IPS DF 6.9 (cell line): ENCODE results near the gene DNAJB6.
"Not testable (repeated sequence)": the region's sequence is repeated elsewhere in the genome, so short reads cannot be mapped to it uniquely, and the experiment has no call there.

ENCODE experiments used
- DNase-seq: peaks from one replicate; pipeline ENCODE4 v3.0.0-alpha.2; 2013; ENCODE audit warnings: low read depth, low spot score
- H3K27ac ChIP-seq: one replicate; pipeline ENCODE4 v1.5.1; 2013; ENCODE audit warnings: low read length, control low read depth
- H3K27me3 ChIP-seq: 2 replicates; pipeline ENCODE4 v1.6.1; 2013; ENCODE audit warnings: mild to moderate bottlenecking, low read length; ENCODE audit not compliant: control insufficient read depth, insufficient read depth
- H3K36me3 ChIP-seq: 2 replicates; pipeline ENCODE4 v1.6.1; 2013; ENCODE audit warnings: low read length; ENCODE audit not compliant: control insufficient read depth, insufficient read depth
- H3K4me1 ChIP-seq: 2 replicates; pipeline ENCODE4 v1.6.1; 2013; ENCODE audit warnings: low read length; ENCODE audit not compliant: control insufficient read depth, insufficient read depth
- H3K4me3 ChIP-seq: 2 replicates; pipeline ENCODE4 v1.5.1; 2013; ENCODE audit warnings: mild to moderate bottlenecking, low read length
- H3K9me3 ChIP-seq: 2 replicates; pipeline ENCODE4 v1.6.1; 2013; ENCODE audit warnings: low read length, inconsistent platforms; ENCODE audit not compliant: control insufficient read depth, insufficient read depth
- WGBS: extraction: QIAGEN DNeasy Blood & Tissue Kit; methylation state at CpG from one replicate; pipeline ENCODE4 v1.1.7; 2013; ENCODE audit warnings: mixed read lengths, missing lambda C conversion rate; ENCODE audit not compliant: insufficient read length, insufficient coverage; 5-methylcytosine and 5-hydroxymethylcytosine counted together

DNAJB6 gene

DNA sequence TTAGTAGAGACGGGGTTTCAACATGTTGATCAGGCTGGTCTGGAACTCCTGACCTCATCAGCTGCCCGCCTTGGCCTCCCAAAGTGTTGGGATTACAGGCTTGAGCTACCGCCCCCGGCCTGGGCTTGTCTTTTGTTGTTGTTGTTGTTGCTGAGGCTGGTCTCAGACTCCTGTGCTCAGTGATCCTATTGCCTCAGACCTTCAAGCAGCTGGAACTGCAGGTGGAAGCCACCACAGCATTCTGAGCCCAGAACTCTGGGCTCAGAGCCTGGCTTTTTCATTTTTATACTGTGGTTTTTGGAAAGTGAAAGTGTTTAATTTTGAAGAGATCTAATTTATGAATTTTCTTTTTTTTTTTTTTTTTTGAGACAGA lies 16.2 kb upstream of the DNAJB6 start:
- Histone ChIP-seq H3K27ac (no peak overlapping the region), H3K36me3 (no peaks in the 10 kb centered on the region), H3K4me1 (no peaks in the 10 kb centered on the region), H3K4me3 (no peak overlapping the region), H3K27me3 (no peaks in the 10 kb centered on the region), H3K9me3 (no peaks in the 10 kb centered on the region)
- DNase-seq, result no peak
- WGBS, result no CpG with 5 or more reads among the region's 4 CpGs

DNA sequence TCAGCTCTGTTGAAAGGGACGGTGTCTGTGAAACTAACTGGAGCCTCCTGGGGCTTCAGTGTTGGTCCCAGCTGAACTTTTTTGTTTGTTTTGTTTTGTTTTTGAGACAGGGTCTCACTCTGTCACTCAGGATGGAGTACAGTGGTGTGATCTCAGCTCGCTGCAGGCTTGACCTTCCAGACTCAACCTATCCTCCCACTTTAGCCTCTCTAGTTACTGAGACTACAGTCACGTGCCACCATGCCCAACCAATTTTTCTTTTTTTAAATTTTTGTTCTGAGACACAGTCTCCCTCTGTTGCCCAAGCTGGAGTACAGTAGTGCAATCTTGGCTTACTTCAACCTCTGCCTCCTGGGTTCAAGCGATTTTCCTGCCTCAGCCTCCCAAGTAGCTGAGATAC lies 13.4 kb upstream of the DNAJB6 start:
- no peak overlapping the region for H3K4me3 ChIP-seq

DNA sequence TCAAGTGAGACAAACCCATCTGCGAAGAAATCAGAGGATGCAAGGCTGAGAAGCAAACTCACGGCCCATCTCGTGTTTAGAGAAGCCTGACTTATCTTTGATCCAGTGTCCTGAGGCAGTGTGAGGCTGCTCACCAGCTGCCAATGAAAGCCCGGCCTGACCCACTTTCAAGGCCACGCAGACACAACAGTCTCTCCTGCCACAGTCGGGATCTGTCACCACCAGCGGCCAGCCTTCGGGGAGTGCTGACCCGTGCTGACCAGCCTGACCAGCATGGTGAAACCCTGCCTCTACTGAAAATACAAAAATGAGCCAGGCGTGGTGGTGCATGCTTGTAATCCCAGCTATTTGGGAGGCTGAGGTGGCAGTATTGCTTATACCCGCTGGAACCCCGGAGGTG lies 7.4 kb upstream of the DNAJB6 start:
- WGBS, result no CpG with 5 or more reads among the region's 12 CpGs
- Histone ChIP-seq H3K27ac (no peak overlapping the region), H3K9me3 (no peaks in the 10 kb centered on the region), H3K4me1 (peaks cover 2% of the 10 kb centered on the region; the same call in 1 of the 2 replicates), H3K4me3 (no peak overlapping the region), H3K27me3 (no peaks in the 10 kb centered on the region), H3K36me3 (no peaks in the 10 kb centered on the region)
- DNase-seq, result no peak

More for the DNA sequence above, 13.4 kb upstream of the DNAJB6 start:
- no peak for DNase-seq
- H3K4me1 ChIP-seq, result no peaks in the 10 kb centered on the region
- H3K36me3 ChIP-seq, result no peaks in the 10 kb centered on the region
- WGBS, result no CpG with 5 or more reads among the region's 4 CpGs
- no peaks in the 10 kb centered on the region for H3K27me3 ChIP-seq
- no peak overlapping the region for H3K27ac ChIP-seq
- H3K9me3 ChIP-seq, result no peaks in the 10 kb centered on the region

DNA sequence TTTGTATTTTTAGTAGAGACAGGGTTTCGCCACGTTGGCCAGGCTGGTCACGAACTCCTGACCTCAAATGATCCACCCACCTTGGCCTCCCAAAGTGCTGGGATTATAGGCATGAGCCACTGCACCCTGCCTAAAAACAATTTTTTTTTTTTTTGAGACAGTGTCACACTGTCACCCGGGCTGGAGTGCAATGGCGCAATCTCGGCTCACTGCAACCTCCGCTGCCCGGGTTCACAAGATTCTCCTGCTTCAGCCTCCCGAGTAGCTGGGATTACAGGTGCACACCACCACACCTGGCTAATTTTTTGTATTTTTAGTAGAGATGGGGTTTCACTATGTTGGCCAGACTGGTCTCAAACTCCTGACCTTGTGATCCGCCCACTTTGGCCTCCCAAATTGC lies 6.2 kb upstream of the DNAJB6 start:
- not testable (repeated sequence) for H3K4me1 ChIP-seq, H3K36me3 ChIP-seq, H3K4me3 ChIP-seq, DNase-seq, H3K9me3 ChIP-seq, H3K27me3 ChIP-seq, H3K27ac ChIP-seq
- no CpG with 5 or more reads among the region's 10 CpGs for WGBS

DNA sequence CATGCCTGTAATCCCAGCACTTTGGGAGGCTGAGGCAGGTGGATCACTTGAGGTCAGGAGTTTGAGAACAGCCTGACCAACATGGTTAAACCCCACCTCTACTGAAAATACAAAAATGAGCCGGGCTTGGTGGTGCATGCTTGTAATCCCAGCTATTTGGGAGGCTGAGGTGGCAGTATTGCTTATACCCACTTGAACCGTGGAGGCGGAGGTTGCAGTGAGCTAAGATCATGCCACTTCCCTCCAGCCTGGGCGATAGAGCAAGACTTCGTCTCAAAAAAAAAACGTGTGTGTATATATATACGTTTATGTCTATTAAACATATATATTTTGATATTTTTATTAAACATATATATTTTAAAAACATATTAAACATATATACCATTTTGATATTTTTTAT lies 5.8 kb upstream of the DNAJB6 start:
- DNase-seq, H3K36me3 ChIP-seq, H3K4me1 ChIP-seq, H3K27me3 ChIP-seq, H3K9me3 ChIP-seq, H3K27ac ChIP-seq, H3K4me3 ChIP-seq: not testable (repeated sequence)
- WGBS, result no CpG with 5 or more reads among the region's 7 CpGs

DNA sequence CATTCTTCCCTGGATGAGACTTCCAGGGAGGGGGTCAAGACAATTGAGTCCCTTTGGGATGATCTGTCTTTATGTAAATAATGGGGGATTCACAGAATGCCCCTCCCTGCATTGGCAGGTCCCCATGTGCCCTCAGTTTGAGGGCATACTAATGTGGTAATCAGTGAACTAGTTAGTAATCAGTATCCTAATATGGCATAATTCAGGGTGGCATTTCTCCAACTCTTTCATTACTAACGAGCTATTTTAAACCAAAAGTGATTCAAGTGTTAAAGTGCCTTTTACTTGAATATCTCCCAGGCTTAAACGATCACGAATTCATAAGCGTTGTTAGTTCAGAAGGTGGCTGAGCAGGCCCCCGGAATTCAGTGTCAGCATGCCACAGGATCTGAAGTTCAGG lies 1.6 kb upstream of the DNAJB6 start:
- 0 out of 2 replicates have a peak, but pooled peaks cover 2% of the 10 kb centered on the region for H3K36me3 ChIP-seq
- H3K27ac ChIP-seq, result no peak overlapping the region
- DNase-seq, result no peak
- no peak overlapping the region for H3K4me3 ChIP-seq
- H3K4me1 ChIP-seq, result peaks cover 4% of the 10 kb centered on the region; the same call in 1 of the 2 replicates
- no CpG with 5 or more reads among the region's 5 CpGs for WGBS
- H3K9me3 ChIP-seq, result no peaks in the 10 kb centered on the region
- no peaks in the 10 kb centered on the region for H3K27me3 ChIP-seq

DNA sequence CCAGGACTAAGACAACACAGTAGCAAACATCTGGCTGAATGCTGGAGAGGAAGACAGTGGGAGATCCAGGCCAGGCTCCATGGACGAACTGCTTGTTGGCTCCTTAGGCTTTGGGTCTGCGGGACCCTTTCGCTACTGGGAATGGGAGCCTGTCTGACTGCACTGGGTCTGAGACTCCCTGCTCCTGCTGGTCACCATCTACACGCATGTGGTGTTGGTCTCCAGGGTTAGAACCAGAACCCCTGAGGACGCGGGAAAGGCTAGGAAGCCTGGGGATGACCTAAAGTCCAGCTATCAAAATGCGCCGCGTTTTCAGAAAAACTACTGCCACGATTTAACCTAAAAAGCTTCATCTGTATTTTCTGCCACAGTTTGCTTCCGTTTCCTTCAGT lies 817 bp upstream of the DNAJB6 start:
- Histone ChIP-seq H3K4me1 (peaks cover 4% of the 10 kb centered on the region; the same call in 1 of the 2 replicates), H3K9me3 (no peaks in the 10 kb centered on the region), H3K4me3 (peak overlapping the region; percentile 93; the same call in 1 of the 2 replicates), H3K27ac (no peak overlapping the region), H3K36me3 (0 out of 2 replicates have a peak, but pooled peaks cover 2% of the 10 kb centered on the region), H3K27me3 (no peaks in the 10 kb centered on the region)
- DNase-seq, result no peak
- no CpG with 5 or more reads among the region's 11 CpGs for WGBS

DNA sequence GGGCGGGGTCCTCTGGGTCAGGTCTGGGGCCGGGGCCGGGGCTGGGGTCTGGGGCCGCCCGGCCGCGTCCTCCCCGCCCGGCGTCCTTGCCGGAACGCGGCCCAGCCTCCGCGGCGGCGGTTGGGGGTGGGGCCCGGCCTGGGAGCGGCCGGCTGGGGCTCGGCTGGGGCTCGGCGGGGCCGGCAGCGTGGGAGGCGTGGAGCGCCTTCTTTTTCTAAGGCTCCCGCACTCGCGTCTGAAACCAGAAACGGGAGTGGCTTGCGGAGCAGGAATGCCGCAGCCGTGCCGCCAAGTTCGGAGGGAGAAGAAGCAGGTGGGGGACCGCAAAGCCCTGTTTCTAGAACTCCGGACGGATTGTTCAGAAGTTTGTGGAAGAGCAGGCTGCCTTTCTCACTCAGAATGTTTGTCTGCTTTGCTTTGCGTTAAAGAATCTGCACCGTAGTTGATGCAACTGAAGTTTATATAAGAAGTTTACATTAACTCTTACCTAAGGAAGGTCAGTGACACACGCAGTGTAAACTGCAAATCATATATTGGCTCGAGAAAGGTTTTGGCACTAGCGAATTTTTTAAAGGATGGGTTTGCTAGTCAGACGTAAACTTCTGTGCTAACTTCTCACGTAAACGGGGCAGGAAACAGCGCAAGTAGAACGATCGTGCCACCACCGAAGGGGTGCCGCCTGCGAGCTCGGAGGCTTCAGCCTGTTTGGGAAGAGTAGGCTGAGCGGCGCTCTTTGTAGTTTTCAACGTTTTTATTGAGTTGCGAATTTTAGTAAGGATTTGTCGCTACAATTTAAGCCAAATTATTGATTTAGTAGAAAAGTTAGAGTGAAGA lies 729 bp downstream of the DNAJB6 start:
- no CpG with 5 or more reads among the region's 59 CpGs for WGBS
- H3K4me1 ChIP-seq, result peaks cover 3% of the 10 kb centered on the region; the same call in 1 of the 2 replicates
- no peak for DNase-seq
- H3K36me3 ChIP-seq, result 0 out of 2 replicates have a peak, but pooled peaks cover 2% of the 10 kb centered on the region
- H3K27ac ChIP-seq, result no peak overlapping the region
- H3K4me3 ChIP-seq, result peak overlapping the region; percentile 93
- H3K9me3 ChIP-seq, result no peaks in the 10 kb centered on the region
- H3K27me3 ChIP-seq, result no peaks in the 10 kb centered on the region

DNA sequence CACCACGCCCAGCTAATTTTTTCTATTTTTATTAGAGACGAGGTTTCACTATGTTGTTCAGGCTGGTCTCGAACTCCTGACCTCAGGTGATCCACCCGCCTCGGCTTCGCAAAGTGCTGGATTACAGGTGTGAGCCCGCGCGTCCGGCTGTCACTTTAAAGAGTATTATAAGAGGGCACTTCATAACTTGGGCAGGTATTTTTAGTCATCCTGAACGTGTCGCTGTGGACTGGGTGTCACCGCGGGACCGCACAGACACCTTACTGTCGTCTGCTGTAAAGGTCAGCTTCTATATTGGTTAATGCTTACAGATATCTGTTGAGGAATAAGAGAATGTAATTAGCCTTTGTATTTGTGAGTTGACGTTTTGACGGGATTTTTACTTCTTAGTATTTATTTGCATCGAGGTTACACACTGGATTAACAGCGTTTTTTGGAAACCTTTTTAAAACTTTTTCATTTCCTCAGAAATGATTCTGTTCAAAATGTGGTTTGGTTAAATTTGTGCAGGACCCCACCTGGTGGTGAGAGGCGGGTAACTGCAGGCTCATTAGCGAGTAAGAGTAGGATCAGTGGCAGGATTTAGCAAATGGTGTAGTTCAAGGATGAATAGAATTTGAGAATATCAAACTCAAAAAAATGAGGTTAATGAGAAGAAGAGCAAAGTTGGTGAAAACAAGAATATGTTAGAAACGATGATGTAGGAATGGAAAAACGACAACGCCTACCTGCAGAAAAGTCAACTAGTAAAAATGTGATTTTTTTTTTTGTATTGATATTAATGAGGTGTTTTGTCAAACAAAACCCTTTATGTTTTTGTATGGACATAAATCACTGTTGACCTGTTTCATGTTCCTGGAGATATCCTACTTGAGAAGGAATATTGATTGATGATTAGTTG lies 3.2 kb downstream of the DNAJB6 start:
- Histone ChIP-seq H3K9me3 (no peaks in the 10 kb centered on the region), H3K27me3 (no peaks in the 10 kb centered on the region), H3K4me3 (no peak overlapping the region; the same call in 1 of the 2 replicates), H3K27ac (no peak overlapping the region), H3K36me3 (0 out of 2 replicates have a peak, but pooled peaks cover 2% of the 10 kb centered on the region), H3K4me1 (peaks cover 3% of the 10 kb centered on the region)
- DNase-seq, result no peak
- 100% methylated on average over 1 of the region's 25 CpGs for WGBS

DNA sequence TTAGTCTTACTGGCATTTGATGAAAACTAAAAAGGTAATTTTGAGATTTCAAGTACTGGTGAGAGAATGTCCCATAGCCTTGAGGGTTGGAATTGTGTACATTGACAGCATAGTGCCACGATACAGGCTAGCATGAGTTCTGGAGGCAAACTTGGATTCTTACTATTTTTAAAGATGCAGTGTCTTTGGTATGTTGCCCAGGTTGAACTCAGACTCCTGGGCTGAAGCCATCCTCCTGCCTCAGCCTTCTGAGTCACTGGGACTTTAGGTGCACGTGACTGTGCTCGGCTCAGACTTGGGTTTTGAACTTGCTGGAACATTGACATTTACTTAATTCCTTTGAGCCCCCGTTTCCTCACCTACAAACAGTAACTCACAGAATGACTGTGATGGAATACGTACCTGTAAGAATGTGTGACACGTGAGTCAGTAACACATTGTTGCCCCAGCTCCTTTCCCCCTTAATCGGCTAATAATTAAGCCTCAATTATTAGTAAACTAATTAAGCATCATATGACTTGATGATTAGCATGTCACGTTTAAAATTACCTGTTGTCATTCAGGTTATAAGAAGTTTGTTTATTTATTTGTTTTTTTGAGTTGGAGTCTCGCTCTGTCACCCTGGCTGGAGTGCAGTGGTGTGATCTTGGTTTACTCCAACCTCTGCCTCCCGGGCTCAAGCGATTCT lies 10.6 kb downstream of the DNAJB6 start:
- WGBS, result no CpG with 5 or more reads among the region's 11 CpGs
- Histone ChIP-seq H3K27me3 (no peaks in the 10 kb centered on the region), H3K27ac (no peak overlapping the region), H3K4me3 (no peak overlapping the region), H3K4me1 (peaks cover 3% of the 10 kb centered on the region), H3K36me3 (no peaks in the 10 kb centered on the region), H3K9me3 (no peaks in the 10 kb centered on the region)
- no peak for DNase-seq
